ENCODE measurements around the gene GXYLT1. TPM values are rescaled to one million over a fixed set of nuclear protein-coding genes. Genes with fewer than 3 reads are reported as not detected.

The GXYLT1 gene
- total and polyA plus RNA-seq, 2 experiments from 2014 or later = 9.0 to 28.8 TPM

- Histone ChIP-seq H3K9me2 (replicated peaks; ENCODE audit: insufficient read depth) (no peaks in the 10 kb centered on the region), H3K4me3 (no peak overlapping the region), H3K36me3 (replicated peaks; ENCODE audit: insufficient read depth, low read depth) (no peaks in the 10 kb centered on the region), H3K9me3 (ENCODE audit: low read depth) (no peaks in the 10 kb centered on the region), H3K27me3 (no peaks in the 10 kb centered on the region), H3K4me1 (ENCODE audit: insufficient read depth) (peaks cover 22% of the 10 kb centered on the region), H3K79me2 (peaks cover 69% of the 10 kb centered on the region), H4K20me1 (ENCODE audit: insufficient read depth, poor library complexity, severe bottlenecking) (peaks cover 29% of the 10 kb centered on the region), H3K4me2 (peak overlapping the region; percentile 88), H2AFZ (no peak overlapping the region), H3K27ac (no peak overlapping the region)
- 78% methylated on average over 3 of the region's 3 CpGs for WGBS (ENCODE audit: low lambda C conversion rate, missing lambda C conversion rate)
- no peak for DNase-seq (ENCODE audit: low spot score)
- no peak for TF ChIP-seq EZH2 (IDR thresholded peaks at IDR 0.05; ENCODE audit: borderline replicate concordance)
Measured at GRCh38 chr12:42141981-42142606, 2.6 kb downstream of the GXYLT1 start.

GRCh38 chr12:42140901-42141300 lies 3.8 kb downstream of the GXYLT1 start:
- Histone ChIP-seq H3K9me2 (replicated peaks; ENCODE audit: insufficient read depth) (no peaks in the 10 kb centered on the region), H2AFZ (no peak overlapping the region), H3K79me2 (peaks cover 81% of the 10 kb centered on the region), H3K36me3 (replicated peaks; ENCODE audit: insufficient read depth, low read depth) (no peaks in the 10 kb centered on the region), H3K4me2 (no peak overlapping the region), H3K4me3 (no peak overlapping the region), H3K27ac (no peak overlapping the region), H3K4me1 (ENCODE audit: insufficient read depth) (peaks cover 22% of the 10 kb centered on the region), H3K9me3 (ENCODE audit: low read depth) (no peaks in the 10 kb centered on the region), H4K20me1 (ENCODE audit: insufficient read depth, poor library complexity, severe bottlenecking) (peaks cover 29% of the 10 kb centered on the region), H3K27me3 (no peaks in the 10 kb centered on the region)
- TF ChIP-seq EZH2 (IDR thresholded peaks at IDR 0.05; ENCODE audit: borderline replicate concordance) (no peak), CTCF (IDR thresholded peaks at IDR 0.05; ENCODE audit: poor library complexity) (no peak), EZH2phosphoT487 (IDR thresholded peaks at IDR 0.05; ENCODE audit: low read depth, severe bottlenecking, unreplicated experiment) (no peak)
- WGBS (ENCODE audit: low lambda C conversion rate, missing lambda C conversion rate) = 42% methylated on average over 3 of the region's 3 CpGs
- peak; percentile 43 for DNase-seq (ENCODE audit: low spot score)

GRCh38 chr12:42135259-42135814 lies 9.3 kb downstream of the GXYLT1 start:
- no peak overlapping the region for H3K4me2 ChIP-seq
- WGBS (ENCODE audit: low lambda C conversion rate, missing lambda C conversion rate) = 91% methylated on average over 3 of the region's 3 CpGs

More at GRCh38 chr12:42135259-42135814, 9.3 kb downstream of the GXYLT1 start:
- Histone ChIP-seq H3K4me3 (no peak overlapping the region), H3K79me2 (peaks cover 99% of the 10 kb centered on the region), H3K9me2 (replicated peaks; ENCODE audit: insufficient read depth) (no peaks in the 10 kb centered on the region), H2AFZ (no peak overlapping the region), H3K27me3 (no peaks in the 10 kb centered on the region), H3K4me1 (ENCODE audit: insufficient read depth) (no peaks in the 10 kb centered on the region), H3K9me3 (ENCODE audit: low read depth) (no peaks in the 10 kb centered on the region), H3K27ac (no peak overlapping the region), H3K36me3 (replicated peaks; ENCODE audit: insufficient read depth, low read depth) (no peaks in the 10 kb centered on the region), H4K20me1 (ENCODE audit: insufficient read depth, poor library complexity, severe bottlenecking) (peaks cover 2% of the 10 kb centered on the region)
- DNase-seq (ENCODE audit: low spot score) = no peak
- no peak for TF ChIP-seq CTCF (IDR thresholded peaks at IDR 0.05; ENCODE audit: poor library complexity)
- no peak for TF ChIP-seq EZH2phosphoT487 (IDR thresholded peaks at IDR 0.05; ENCODE audit: low read depth, severe bottlenecking, unreplicated experiment)
- TF ChIP-seq EZH2 (IDR thresholded peaks at IDR 0.05; ENCODE audit: borderline replicate concordance) = no peak
